Hematopoietic multipotent progenitor cell treated with erythropoietin and hydrocortisone succinate and interleukin-3 and kit ligand, for 8 days (in vitro differentiated cells): ENCODE results near the gene RILP.

Experiments
- DNase-seq: peaks from one replicate; pipeline ENCODE4 v3.0.0-alpha.2; 2015

Gene RILP

GRCh38 chr17:1597861-1598342 lies 51.8 kb downstream of the RILP start:
- no peak for DNase-seq
